GM12878 (cell line): ENCODE results near the gene NFATC2. TPM values are rescaled to one million over a fixed set of nuclear protein-coding genes. Genes with fewer than 3 reads are reported as not detected.

ENCODE experiments used
- ATAC-seq: fragments of 200-7000 bp; cut with Tn5 transposase; 3 replicates; pipeline ENCODE4 v1.9.1; 2020; ENCODE audit warnings: mild to moderate bottlenecking, moderate library complexity
- BruUV-seq: library from RNA; stranded (reverse); fragments of 400-500 nt; replicated peaks from 2 replicates; lab custom pipeline; 2021; lab: Mats Ljungman, UMichigan
- CTCF ChIA-PET: fragments of 300-600 bp; sonication (Branson Sonifier 250); formaldehyde crosslinking; extraction: SDS; loops from one replicate; lab custom pipeline; 2021; ENCODE audit warnings: inconsistent platforms; lab: Yijun Ruan, JAX
- POLR2A ChIA-PET: fragments of 350-600 bp; formaldehyde crosslinking; extraction: SDS; loops from one replicate; lab custom pipeline; 2021; ENCODE audit warnings: inconsistent platforms; lab: Charles Lee
- RAD21 ChIA-PET: fragments of 300-600 bp; sonication (Branson Sonifier 250); formaldehyde crosslinking; loops from one replicate; lab custom pipeline; 2023; ENCODE audit warnings: antibody characterized with exemption; ENCODE audit not compliant: unreplicated experiment; lab: Charles Lee
- SMC1A ChIA-PET: fragments of 300-600 bp; sonication (Branson Sonifier 250); formaldehyde crosslinking; loops from one replicate; lab custom pipeline; 2023; ENCODE audit not compliant: unreplicated experiment, uncharacterized antibody; lab: Charles Lee
- DNase-seq: peaks from one replicate; pipeline ENCODE4 v3.0.0-alpha.2; 2011; ENCODE audit warnings: low read depth, low spot score
- FAIRE-seq: peaks from 3 replicates; lab custom pipeline; 2011; peaks lifted over from hg19 to GRCh38; lab: Jason Lieb, UNC
- H2AFZ ChIP-seq: 2 replicates; pipeline ENCODE4 v1.6.0; 2011; ENCODE audit warnings: low read depth, low read length, control low read depth; ENCODE audit not compliant: control insufficient read depth
- H3K27ac ChIP-seq: 2 replicates; pipeline ENCODE4 v1.5.1; 2011; ENCODE audit warnings: control low read depth; ENCODE audit not compliant: control insufficient read depth, insufficient read depth
- H3K27me3 ChIP-seq, 2 experiments: replicated peaks in 1 of 2; 2 replicates each; pipeline versions ENCODE4 v1.6.0 to v1.6.1; 2011; ENCODE audit warnings: low read length in 1 of 2; ENCODE audit not compliant: control insufficient read depth in 2 of 2, insufficient read depth in 2 of 2
- H3K36me3 ChIP-seq, 2 experiments: 2 replicates each; pipeline ENCODE4 v1.5.1; 2011; ENCODE audit warnings: low read length in 1 of 2; ENCODE audit not compliant: control insufficient read depth in 2 of 2, insufficient read depth in 2 of 2
- H3K4me1 ChIP-seq: 2 replicates; pipeline ENCODE4 v1.6.1; 2011; ENCODE audit warnings: mild to moderate bottlenecking, low read length, moderate library complexity, mixed read lengths; ENCODE audit not compliant: control insufficient read depth, insufficient read depth
- H3K4me2 ChIP-seq: 2 replicates; pipeline ENCODE4 v1.6.0; 2011; ENCODE audit warnings: control low read depth; ENCODE audit not compliant: control insufficient read depth, insufficient read depth
- H3K4me3 ChIP-seq: fragments of 200-600 bp; sonication (generic); 2 replicates; pipeline ENCODE4 v1.5.1; 2016
- H3K79me2 ChIP-seq: 2 replicates; pipeline ENCODE4 v1.6.0; 2011; ENCODE audit warnings: low read length; ENCODE audit not compliant: control insufficient read depth, insufficient read depth
- H3K9ac ChIP-seq: 2 replicates; pipeline ENCODE4 v1.8.0; 2011; ENCODE audit warnings: low read length, control low read depth, mixed read lengths; ENCODE audit not compliant: control insufficient read depth, insufficient read depth
- H3K9me3 ChIP-seq: replicated peaks from 3 replicates; pipeline ENCODE4 v1.5.1; 2011; ENCODE audit warnings: mild to moderate bottlenecking, low read length; ENCODE audit not compliant: control insufficient read depth, insufficient read depth
- H4K20me1 ChIP-seq: 2 replicates; pipeline ENCODE4 v1.6.0; 2011; ENCODE audit not compliant: control insufficient read depth, insufficient read depth
- EED ChIP-seq: sonication (generic); IDR thresholded peaks from 2 replicates; pipeline ENCODE4 v1.6.1; 2016; ENCODE audit warnings: antibody characterized with exemption, low read depth
- ELK1 ChIP-seq: IDR thresholded peaks from 2 replicates; pipeline ENCODE4 v1.6.1; 2012; ENCODE audit warnings: low read depth, low read length, improper control_type of control experiment
- NR2C1 ChIP-seq: fragments of 450-650 bp; IDR thresholded peaks from 2 replicates; pipeline ENCODE4 v1.6.1; 2017; ENCODE audit warnings: antibody characterized with exemption, mild to moderate bottlenecking, moderate library complexity
- NR2C2 ChIP-seq: IDR thresholded peaks from 2 replicates; pipeline ENCODE4 v1.6.1; 2011; ENCODE audit warnings: borderline replicate concordance, low read depth; ENCODE audit not compliant: control insufficient read depth, insufficient read length
- POLR2AphosphoS5 ChIP-seq: IDR thresholded peaks from 2 replicates; pipeline ENCODE4 v1.6.1; 2011; ENCODE audit warnings: mild to moderate bottlenecking, low read length, inconsistent platforms
- RAD51 ChIP-seq: fragments of 450-650 bp; IDR thresholded peaks from 2 replicates; pipeline ENCODE4 v1.6.1; 2016; ENCODE audit warnings: moderate library complexity, mild to moderate bottlenecking, inconsistent platforms
- SPI1 ChIP-seq: IDR thresholded peaks from 2 replicates; pipeline ENCODE4 v1.6.1; 2011; ENCODE audit warnings: low read depth, mild to moderate bottlenecking, low read length, moderate library complexity, borderline replicate concordance; ENCODE audit not compliant: insufficient read depth
- WGBS: methylation state at CpG from one replicate; pipeline ENCODE4 v1.1.6; 2016; ENCODE audit warnings: low lambda C conversion rate; ENCODE audit not compliant: insufficient replicate concordance, insufficient coverage; ENCODE audit errors: missing lambda C conversion rate; 5-methylcytosine and 5-hydroxymethylcytosine counted together
- in situ Hi-C: fragments of 300-500 bp; cut with MboI; formaldehyde crosslinking; loops from 9 replicates; pipeline ENCODE4 v1.14.3; 2018; ENCODE audit warnings: mixed read lengths
- intact Hi-C: fragments of 100-400 bp; cut with micrococcal nuclease; formaldehyde crosslinking; loops from one replicate; pipeline ENCODE4 v1.14.2; 2022; ENCODE audit not compliant: unreplicated experiment
- polyA plus RNA-seq, 11 experiments: library from polyadenylated mRNA; depleted of rRNA in 4 of 11; unstranded in 6 of 11; stranded (reverse) in 5 of 11; fragments of >200 nt; fragmentation: Nextera tagmentation in 4 of 11; fragmentation: Illumina TruSeq in 1 of 11; extraction: Ambion mirVana in 4 of 11; extraction: Trizol in 1 of 11; gene quantifications; 1 replicate in 1 of 11; 2 replicates in 10 of 11; pipeline versions ENCODE4 v1.2.1 to v1.2.3, GENCODE V29; 2011 to 2016; ENCODE audit warnings: inconsistent platforms in 2 of 11, missing spikeins in 2 of 11, low read depth in 1 of 11
- total RNA-seq, 4 experiments: library from RNA; depleted of rRNA in 3 of 4; stranded (reverse); fragments of >200 nt in 3 of 4; fragmentation: Illumina TruSeq in 1 of 4; extraction: Trizol in 1 of 4; gene quantifications; 2 replicates each; pipeline versions ENCODE4 v1.2.1 to v1.2.3, GENCODE V29; 2013 to 2021

The NFATC2 gene
- total and polyA plus RNA-seq, 10 of the 15 experiments (the other 5 are each of a cell fraction or from before 2014, with no cell fraction given) = 3.3 to 20.0 (median 7.3) TPM

DNA sequence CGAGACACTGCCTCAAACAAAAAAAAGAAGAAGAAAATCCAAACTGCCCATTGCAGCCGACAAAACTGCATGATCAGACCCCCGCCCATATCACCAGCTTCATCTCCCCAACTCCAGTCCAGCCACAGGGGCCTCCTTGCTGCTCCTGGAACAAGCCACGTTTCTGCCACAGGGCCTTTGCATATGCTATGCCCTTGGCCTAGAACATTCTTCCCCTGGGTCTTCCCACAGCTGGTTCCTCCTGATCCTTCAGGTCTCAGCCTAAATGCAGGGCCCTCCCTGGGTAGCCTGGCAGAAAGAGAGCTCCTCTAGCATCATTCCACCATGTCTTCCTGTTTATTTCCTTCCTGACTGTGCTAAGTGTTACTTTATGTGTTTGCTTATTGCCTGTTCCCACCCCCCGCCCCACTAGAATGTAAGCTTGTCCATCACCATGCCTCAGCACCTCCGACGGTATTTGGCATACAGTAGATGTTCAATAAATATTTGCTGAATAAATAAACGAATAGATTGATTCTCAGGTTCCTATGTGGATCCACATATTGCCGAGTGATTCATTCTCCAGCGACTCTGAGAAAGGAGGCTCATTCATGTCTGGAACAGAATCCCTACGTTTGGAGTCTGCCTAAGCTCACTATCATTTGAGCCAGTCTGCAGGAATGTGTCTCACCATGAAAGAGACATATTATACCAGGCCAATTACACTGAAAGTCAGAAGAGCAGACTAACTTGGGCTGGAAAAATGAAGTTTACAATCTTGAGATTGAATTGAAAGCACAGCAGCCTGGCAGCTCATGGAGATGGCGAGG lies 56.1 kb downstream of the NFATC2 start:
- ATAC-seq = no peak
- Histone ChIP-seq H4K20me1 (no peaks in the 10 kb centered on the region), H3K4me3 (no peak overlapping the region), H3K4me1 (peaks cover 13% of the 10 kb centered on the region), H3K9me3 (no peaks in the 10 kb centered on the region; the same call in 2 of the 3 replicates), H3K79me2 (peaks cover 1% of the 10 kb centered on the region), H3K9ac (no peak overlapping the region)
- WGBS = 61% methylated on average over 11 of the region's 12 CpGs
- SMC1A ChIA-PET = no interaction called here
- no peak for DNase-seq
- TF ChIP-seq SPI1 (no peak), NR2C2 (no peak), RAD51 (no peak), NR2C1 (no peak), ELK1 (no peak), POLR2AphosphoS5 (no peak), EED (no peak)
- TF ChIP-seq, all 136 proteins: peak for 0
- FAIRE-seq = no peak
- no peak overlapping the region for H3K27ac ChIP-seq
- CTCF ChIA-PET = no interaction called here
- no TSS peak for BruUV-seq
- peaks cover 7 to 10% of the 10 kb centered on the region in 2 experiments for H3K36me3 ChIP-seq
- POLR2A ChIA-PET = interaction anchor here (0.6 kb wide), 1 partner anchor 187 kb away, joined by 5 read pairs; no protein-coding TSS in a partner anchor
- in situ Hi-C loops = loop anchor here (5.0 kb wide), 1 partner anchor 49 kb away; no protein-coding TSS in a partner anchor
- H2AFZ ChIP-seq = no peak overlapping the region
- H3K4me2 ChIP-seq = no peak overlapping the region
- RAD21 ChIA-PET = no interaction called here
- intact Hi-C loops = loop anchor here (10.0 kb wide), 1 partner anchor 108 kb away; no protein-coding TSS in a partner anchor
- no peaks in the 10 kb centered on the region for H3K27me3 ChIP-seq
